ENCODE measurements around the gene STAP2. TPM values are rescaled to one million over a fixed set of nuclear protein-coding genes. Genes with fewer than 3 reads are reported as not detected.

STAP2 gene
- polyA plus RNA-seq, 1 donor (not counting 4 experiments of a cell fraction or from before 2014, with no cell fraction given): 60.0 TPM

GRCh38 chr19:4363571-4364304 lies 25.1 kb upstream of the STAP2 start:
- H3K36me3 ChIP-seq (ENCODE audit: control insufficient read depth in 2 of 2, extremely low read depth in 1 of 2, insufficient read depth in 2 of 2, low read length in 2 of 2): peaks cover 34 to 46% of the 10 kb centered on the region in 2 experiments
- no peak overlapping the region for H3K4me3 ChIP-seq (ENCODE audit: control insufficient read depth in 2 of 3, extremely low read depth in 1 of 3, insufficient read depth in 2 of 3, low read depth in 1 of 3, low read length in 3 of 3)
- FAIRE-seq (no peak), DNase-seq (ENCODE audit: low read depth, low spot score) (no peak)
- no peak overlapping the region for H3K4me2 ChIP-seq (ENCODE audit: control insufficient read depth, extremely low read depth, insufficient read depth, low read depth, low read length)
- H3K9ac ChIP-seq (ENCODE audit: control insufficient read depth, extremely low read depth, insufficient read depth, low read length): no peak overlapping the region
- peaks cover 7% of the 10 kb centered on the region for H3K4me1 ChIP-seq (ENCODE audit: control insufficient read depth, extremely low read depth, insufficient read depth, low read length)
- H3K79me2 ChIP-seq (ENCODE audit: control insufficient read depth, insufficient read depth, low read length): peaks cover 19% of the 10 kb centered on the region
- dilution Hi-C loops (cut with MboI; ENCODE audit: extremely low pct_ligation_motif_present, low sequenced_read_pairs): no loop called here
- H4K20me1 ChIP-seq (ENCODE audit: control insufficient read depth, extremely low read depth, insufficient read depth, low read length): no peaks in the 10 kb centered on the region
- no peaks in the 10 kb centered on the region for H3K9me1 ChIP-seq (ENCODE audit: control insufficient read depth, extremely low read depth, insufficient read depth, low read length)
- no peaks in the 10 kb centered on the region for H3K27me3 ChIP-seq (ENCODE audit: control insufficient read depth, extremely low read depth, insufficient read depth, low read length)
- H3K27ac ChIP-seq (ENCODE audit: control insufficient read depth, insufficient read depth, low read length): no peak overlapping the region
- H2AFZ ChIP-seq (ENCODE audit: control insufficient read depth, low read length): no peak overlapping the region
- TF ChIP-seq CTCF (optimal IDR thresholded peaks at IDR 0.05 in 1 of 3, IDR thresholded peaks at IDR 0.05 in 1 of 3, conservative IDR thresholded peaks at IDR 0.05 in 1 of 3; ENCODE audit: extremely low read depth in 1 of 3, insufficient read depth in 2 of 3, low read length in 3 of 3): no peak
- no peak for TF ChIP-seq EZH2 (IDR thresholded peaks at IDR 0.05; ENCODE audit: low read length)
- H3K9me3 ChIP-seq (ENCODE audit: control insufficient read depth, low read depth, low read length): no peaks in the 10 kb centered on the region

GRCh38 chr19:4362831-4363545 lies 24.4 kb upstream of the STAP2 start:
- dilution Hi-C loops (cut with MboI; ENCODE audit: extremely low pct_ligation_motif_present, low sequenced_read_pairs): no loop called here
- Histone ChIP-seq H2AFZ (ENCODE audit: control insufficient read depth, low read length) (no peak overlapping the region), H3K4me3 (ENCODE audit: control insufficient read depth in 2 of 3, extremely low read depth in 1 of 3, insufficient read depth in 2 of 3, low read depth in 1 of 3, low read length in 3 of 3) (no peak overlapping the region), H3K36me3 (ENCODE audit: control insufficient read depth in 2 of 2, extremely low read depth in 1 of 2, insufficient read depth in 2 of 2, low read length in 2 of 2) (peaks cover 31 to 46% of the 10 kb centered on the region in 2 experiments), H4K20me1 (ENCODE audit: control insufficient read depth, extremely low read depth, insufficient read depth, low read length) (no peaks in the 10 kb centered on the region), H3K27ac (ENCODE audit: control insufficient read depth, insufficient read depth, low read length) (no peak overlapping the region), H3K79me2 (ENCODE audit: control insufficient read depth, insufficient read depth, low read length) (peaks cover 12% of the 10 kb centered on the region), H3K9me3 (ENCODE audit: control insufficient read depth, low read depth, low read length) (no peaks in the 10 kb centered on the region), H3K9ac (ENCODE audit: control insufficient read depth, extremely low read depth, insufficient read depth, low read length) (no peak overlapping the region), H3K4me2 (ENCODE audit: control insufficient read depth, extremely low read depth, insufficient read depth, low read depth, low read length) (no peak overlapping the region), H3K4me1 (ENCODE audit: control insufficient read depth, extremely low read depth, insufficient read depth, low read length) (no peaks in the 10 kb centered on the region), H3K9me1 (ENCODE audit: control insufficient read depth, extremely low read depth, insufficient read depth, low read length) (no peaks in the 10 kb centered on the region), H3K27me3 (ENCODE audit: control insufficient read depth, extremely low read depth, insufficient read depth, low read length) (no peaks in the 10 kb centered on the region)
- TF ChIP-seq CTCF (optimal IDR thresholded peaks at IDR 0.05 in 1 of 3, IDR thresholded peaks at IDR 0.05 in 1 of 3, conservative IDR thresholded peaks at IDR 0.05 in 1 of 3; ENCODE audit: extremely low read depth in 1 of 3, insufficient read depth in 2 of 3, low read length in 3 of 3): peak; percentile 22 to 49 (median 25)
- no peak for TF ChIP-seq EZH2 (IDR thresholded peaks at IDR 0.05; ENCODE audit: low read length)
- FAIRE-seq: no peak
- no peak for DNase-seq (ENCODE audit: low read depth, low spot score)
